ENCODE data around the gene FDXACB1. TPM values are rescaled to one million over a fixed set of nuclear protein-coding genes. Genes with fewer than 3 reads are reported as not detected.

Gene FDXACB1, protein sequence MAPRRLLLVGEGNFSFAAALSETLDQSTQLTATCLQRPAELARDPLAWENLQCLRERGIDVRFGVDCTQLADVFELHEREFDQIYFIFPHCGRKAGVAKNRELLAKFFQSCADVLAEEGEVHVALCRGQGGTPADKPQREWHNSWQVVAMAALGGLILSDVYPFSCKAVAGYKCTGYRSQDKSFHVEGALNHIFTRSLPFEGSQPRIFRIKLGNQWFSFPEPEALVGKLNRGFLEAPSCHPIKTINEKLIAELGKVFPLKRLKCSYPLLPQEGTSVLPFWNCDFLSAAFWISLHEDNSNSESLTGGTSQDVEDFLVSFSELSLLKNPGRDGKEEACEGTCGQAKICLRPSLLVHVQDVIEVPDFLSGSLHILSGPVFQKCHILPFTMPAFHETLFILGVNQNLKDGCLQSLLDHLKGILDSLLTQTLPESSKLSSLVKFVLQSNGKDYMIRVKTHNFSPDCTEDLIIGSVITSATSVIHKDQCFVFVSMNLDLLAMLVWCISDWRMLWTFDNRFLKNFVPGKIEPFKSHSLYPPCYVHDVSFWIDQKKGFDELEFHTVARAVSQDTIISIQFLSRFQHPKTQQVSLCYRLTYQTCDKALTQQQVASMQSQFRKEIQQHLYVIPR
- 1.6 TPM for polyA plus RNA-seq (2013, experiment 1 of 2)
- polyA plus RNA-seq (2013, experiment 2 of 2): 1.6 TPM

DNA sequence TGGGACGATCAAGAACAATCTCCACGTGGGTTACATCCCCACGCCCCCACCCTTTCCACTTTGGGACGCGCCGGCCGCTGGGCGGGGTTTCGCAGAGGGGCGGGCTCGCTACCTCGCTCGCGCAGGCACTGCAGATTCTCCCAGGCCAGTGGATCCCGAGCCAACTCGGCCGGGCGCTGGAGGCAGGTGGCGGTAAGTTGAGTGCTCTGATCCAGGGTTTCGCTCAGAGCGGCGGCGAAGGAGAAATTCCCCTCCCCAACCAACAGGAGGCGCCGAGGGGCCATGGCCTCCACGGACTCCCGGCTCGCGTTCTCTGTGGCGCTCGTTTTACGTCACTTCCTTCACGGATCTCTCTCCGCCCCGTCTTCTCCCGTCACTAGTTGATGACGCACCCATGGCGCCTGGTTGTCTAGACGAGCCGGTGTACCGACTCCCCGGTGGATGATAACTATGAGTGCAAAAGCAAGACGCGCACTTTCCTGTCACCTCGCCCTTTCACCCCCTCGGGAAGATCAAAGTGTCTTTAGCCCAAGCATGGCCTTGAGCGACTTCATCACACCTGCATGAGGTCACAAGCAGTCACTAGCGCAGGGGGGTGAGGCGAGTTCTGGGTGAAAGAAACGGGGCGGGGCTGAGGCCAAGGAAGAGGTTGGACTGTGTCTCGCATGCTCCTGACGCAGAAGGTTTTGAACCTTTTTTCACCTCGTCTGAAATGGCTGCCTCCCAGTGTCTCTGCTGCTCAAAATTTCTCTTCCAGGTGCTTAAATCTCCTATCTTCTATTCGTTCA, at the start of gene FDXACB1, which contains the start of gene CFAP68:
Gene FDXACB1, minus strand, starts transcription at position 317 of the 788 bp plus-strand sequence. Its CDS starts 33 bp downstream, at position 284.
Gene CFAP68, plus strand, starts transcription at position 693 of the 788 bp plus-strand sequence. Its CDS starts 20 bp downstream, at position 713.
- Histone ChIP-seq H3K4ac (ENCODE audit: low read depth, low read length) (peak within 1 kb of the TSS; percentile 48), H3K79me1 (ENCODE audit: low read length) (no peaks in the 10 kb centered on the region), H4K5ac (ENCODE audit: low read length) (peak within 1 kb of the TSS; percentile 47), H2BK120ac (ENCODE audit: low read depth, low read length) (no peak within 1 kb of the TSS), H3K27ac (ENCODE audit: low read depth, low read length) (peak within 1 kb of the TSS; percentile 46), H3K23ac (ENCODE audit: low read length) (no peak within 1 kb of the TSS), H3K18ac (ENCODE audit: low read length) (peak within 1 kb of the TSS; percentile 57), H3K4me1 (ENCODE audit: control insufficient read depth, low read depth, low read length) (peaks cover 2% of the 10 kb centered on the region), H2BK15ac (replicated peaks; ENCODE audit: low read depth) (no peak within 1 kb of the TSS), H2AK5ac (ENCODE audit: low read length) (no peak within 1 kb of the TSS), H3K36me3 (ENCODE audit: control insufficient read depth, insufficient read depth, low read length) (no peaks in the 10 kb centered on the region), H3K56ac (ENCODE audit: low read length) (peak within 1 kb of the TSS; percentile 88), H3K4me2 (ENCODE audit: low read length) (peak within 1 kb of the TSS; percentile 95), H3K79me2 (ENCODE audit: control insufficient read depth, insufficient read depth, low read length) (no peaks in the 10 kb centered on the region), H3K27me3 (ENCODE audit: insufficient read depth, low read length, poor library complexity) (no peaks in the 10 kb centered on the region), H2BK5ac (ENCODE audit: low read length) (peak within 1 kb of the TSS; percentile 83), H4K8ac (ENCODE audit: low read depth, low read length) (peak within 1 kb of the TSS; percentile 58), H3K4me3 (ENCODE audit: low read length) (peak within 1 kb of the TSS; percentile 84), H3K9ac (ENCODE audit: low read length) (peak within 1 kb of the TSS; percentile 85)
- no CpG with 5 or more reads among the region's 55 CpGs for WGBS (ENCODE audit: extremely low coverage, insufficient coverage, low lambda C conversion rate)
- DNase-seq: peak; percentile 99

DNA sequence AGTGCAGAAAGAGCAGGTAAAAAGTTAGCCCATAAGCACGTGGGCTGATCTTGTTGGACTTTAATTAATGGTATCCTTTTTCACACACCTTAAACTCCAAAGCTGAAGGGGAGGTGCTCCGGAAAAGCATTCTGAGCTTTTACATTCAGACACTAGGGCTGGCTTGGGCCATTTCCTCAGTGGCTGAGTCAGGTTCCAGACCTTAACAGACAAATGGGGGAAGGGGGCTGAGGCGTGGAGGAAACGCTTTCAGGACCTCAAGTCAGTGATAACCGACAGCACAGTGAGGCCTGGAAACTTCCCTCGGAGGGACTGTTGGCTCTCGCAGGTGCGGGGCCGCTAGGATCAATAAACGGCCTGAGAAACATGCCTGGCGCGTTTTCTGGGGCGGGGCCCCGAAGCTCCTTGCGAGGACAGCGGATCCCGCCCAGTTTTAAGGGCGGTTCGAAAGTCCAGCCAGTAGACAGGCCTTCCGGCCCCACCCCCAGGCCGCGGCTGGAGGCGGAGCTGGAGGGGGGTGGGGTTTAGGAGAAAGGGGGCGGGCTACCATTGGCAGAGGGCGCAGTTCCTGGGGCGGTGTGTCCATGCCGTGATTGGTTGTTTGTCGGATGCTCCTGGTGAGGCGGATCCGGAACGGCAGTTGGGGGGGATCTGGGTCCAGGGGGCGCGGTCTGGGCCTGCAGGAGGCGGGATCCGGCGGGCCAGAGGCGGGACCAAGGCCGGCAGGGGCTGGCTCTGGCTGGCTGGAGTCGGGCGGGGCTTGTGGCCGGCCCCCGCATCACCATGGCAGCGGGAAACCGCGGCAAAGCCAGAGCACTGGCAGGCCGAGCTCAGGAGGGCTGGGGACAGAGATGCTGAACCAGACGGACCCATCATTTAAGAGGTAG, 47.8 kb upstream of the FDXACB1 start:
- no CpG with 5 or more reads among the region's 47 CpGs for WGBS (ENCODE audit: extremely low coverage, insufficient coverage, low lambda C conversion rate)
- Histone ChIP-seq H2BK120ac (ENCODE audit: low read depth, low read length) (no peak overlapping the region), H4K8ac (ENCODE audit: low read depth, low read length) (peak overlapping the region; percentile 14), H3K4me1 (ENCODE audit: control insufficient read depth, low read depth, low read length) (peaks cover 2% of the 10 kb centered on the region), H3K4me3 (ENCODE audit: low read length) (peak overlapping the region; percentile 13), H2BK15ac (replicated peaks; ENCODE audit: low read depth) (no peak overlapping the region), H3K27ac (ENCODE audit: low read depth, low read length) (no peak overlapping the region), H3K27me3 (ENCODE audit: insufficient read depth, low read length, poor library complexity) (no peaks in the 10 kb centered on the region), H2AK5ac (ENCODE audit: low read length) (no peak overlapping the region), H3K4ac (ENCODE audit: low read depth, low read length) (peak overlapping the region; percentile 60), H3K36me3 (ENCODE audit: control insufficient read depth, insufficient read depth, low read length) (no peaks in the 10 kb centered on the region), H3K56ac (ENCODE audit: low read length) (peak overlapping the region; percentile 77), H3K9ac (ENCODE audit: low read length) (peak overlapping the region; percentile 62), H3K79me2 (ENCODE audit: control insufficient read depth, insufficient read depth, low read length) (no peaks in the 10 kb centered on the region), H3K4me2 (ENCODE audit: low read length) (peak overlapping the region; percentile 67), H2BK5ac (ENCODE audit: low read length) (no peak overlapping the region), H3K79me1 (ENCODE audit: low read length) (no peaks in the 10 kb centered on the region), H3K18ac (ENCODE audit: low read length) (no peak overlapping the region), H3K23ac (ENCODE audit: low read length) (no peak overlapping the region), H4K5ac (ENCODE audit: low read length) (no peak overlapping the region)
- peak; percentile 99 for DNase-seq

DNA sequence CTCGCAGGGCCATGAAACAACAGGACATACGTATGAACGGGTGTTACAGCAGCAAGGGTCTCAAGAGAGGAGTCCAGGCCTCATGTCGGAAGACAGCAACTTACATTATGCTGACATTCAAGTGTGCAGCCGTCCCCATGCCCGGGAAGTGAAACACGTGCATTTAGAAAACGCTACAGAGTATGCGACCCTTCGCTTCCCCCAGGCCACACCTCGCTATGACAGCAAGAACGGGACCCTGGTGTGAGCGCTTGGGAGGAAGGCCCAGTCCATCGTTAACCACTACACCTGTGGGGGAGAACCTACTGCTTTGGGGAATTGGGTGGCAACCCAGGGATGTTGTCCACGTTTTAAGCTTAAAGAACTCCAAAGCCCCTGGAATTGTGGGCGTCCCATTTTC, 47.0 kb upstream of the FDXACB1 start:
- Histone ChIP-seq H3K4ac (ENCODE audit: low read depth, low read length) (no peak overlapping the region), H3K9ac (ENCODE audit: low read length) (no peak overlapping the region), H2BK15ac (replicated peaks; ENCODE audit: low read depth) (no peak overlapping the region), H2BK120ac (ENCODE audit: low read depth, low read length) (no peak overlapping the region), H3K56ac (ENCODE audit: low read length) (peak overlapping the region; percentile 77), H3K36me3 (ENCODE audit: control insufficient read depth, insufficient read depth, low read length) (no peaks in the 10 kb centered on the region), H2AK5ac (ENCODE audit: low read length) (no peak overlapping the region), H3K4me2 (ENCODE audit: low read length) (no peak overlapping the region), H3K79me2 (ENCODE audit: control insufficient read depth, insufficient read depth, low read length) (no peaks in the 10 kb centered on the region), H4K8ac (ENCODE audit: low read depth, low read length) (peak overlapping the region; percentile 14), H2BK5ac (ENCODE audit: low read length) (no peak overlapping the region), H3K27me3 (ENCODE audit: insufficient read depth, low read length, poor library complexity) (no peaks in the 10 kb centered on the region), H3K18ac (ENCODE audit: low read length) (no peak overlapping the region), H3K27ac (ENCODE audit: low read depth, low read length) (no peak overlapping the region), H3K79me1 (ENCODE audit: low read length) (no peaks in the 10 kb centered on the region), H3K23ac (ENCODE audit: low read length) (no peak overlapping the region), H3K4me1 (ENCODE audit: control insufficient read depth, low read depth, low read length) (peaks cover 2% of the 10 kb centered on the region), H3K4me3 (ENCODE audit: low read length) (no peak overlapping the region), H4K5ac (ENCODE audit: low read length) (no peak overlapping the region)
- no CpG with 5 or more reads among the region's 16 CpGs for WGBS (ENCODE audit: extremely low coverage, insufficient coverage, low lambda C conversion rate)
- DNase-seq: no peak

DNA sequence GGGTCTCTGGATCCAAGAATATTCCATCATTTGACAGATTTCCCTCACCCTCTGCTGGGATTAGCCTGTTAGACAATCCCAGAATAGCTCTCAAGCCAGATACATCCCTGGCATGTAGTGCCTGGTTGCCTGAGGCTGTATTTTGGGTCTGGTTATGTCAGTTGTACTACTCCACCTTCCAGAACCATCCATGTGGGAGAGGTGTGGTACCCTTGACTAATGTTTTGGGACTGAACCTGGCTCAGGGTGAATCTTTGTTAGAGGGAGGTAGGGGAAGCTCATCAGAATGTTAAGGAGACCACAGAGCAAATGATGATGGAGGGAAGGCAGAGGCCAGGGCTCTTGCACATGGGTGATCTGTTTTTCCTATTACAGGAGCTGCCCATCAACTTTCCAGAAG, 45.0 kb upstream of the FDXACB1 start:
- no peak overlapping the region for H3K4me3 ChIP-seq (ENCODE audit: low read length)
- no peaks in the 10 kb centered on the region for H3K27me3 ChIP-seq (ENCODE audit: insufficient read depth, low read length, poor library complexity)

DNA sequence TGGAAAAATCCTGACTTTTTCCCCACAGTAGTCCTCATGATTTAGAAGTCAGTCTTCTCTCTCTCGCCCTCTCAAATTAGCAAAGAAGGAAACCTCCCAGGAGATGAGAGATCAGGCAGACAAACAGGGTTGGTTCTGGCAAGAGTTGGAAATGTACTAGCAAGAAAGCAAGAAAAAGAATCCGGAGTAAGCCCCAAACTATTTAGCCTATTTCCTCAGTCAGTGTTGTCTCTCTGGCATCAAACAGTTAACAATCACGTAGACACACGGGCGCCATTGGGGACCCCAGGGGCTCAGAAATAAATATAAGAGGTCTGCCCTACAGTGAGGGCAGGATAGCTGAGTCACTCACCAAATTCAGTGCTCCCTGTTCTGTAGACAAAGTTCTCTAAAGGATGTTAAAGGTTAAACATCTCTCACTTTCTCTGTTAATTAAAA, 44.4 kb upstream of the FDXACB1 start:
- Histone ChIP-seq H3K79me1 (ENCODE audit: low read length) (no peaks in the 10 kb centered on the region), H4K8ac (ENCODE audit: low read depth, low read length) (peak overlapping the region; percentile 15), H4K5ac (ENCODE audit: low read length) (no peak overlapping the region), H3K56ac (ENCODE audit: low read length) (no peak overlapping the region), H3K4me1 (ENCODE audit: control insufficient read depth, low read depth, low read length) (peaks cover 2% of the 10 kb centered on the region), H3K79me2 (ENCODE audit: control insufficient read depth, insufficient read depth, low read length) (no peaks in the 10 kb centered on the region), H3K4me2 (ENCODE audit: low read length) (no peak overlapping the region), H3K27ac (ENCODE audit: low read depth, low read length) (no peak overlapping the region), H2AK5ac (ENCODE audit: low read length) (no peak overlapping the region), H3K9ac (ENCODE audit: low read length) (no peak overlapping the region), H3K23ac (ENCODE audit: low read length) (no peak overlapping the region), H2BK120ac (ENCODE audit: low read depth, low read length) (no peak overlapping the region), H2BK5ac (ENCODE audit: low read length) (no peak overlapping the region), H2BK15ac (replicated peaks; ENCODE audit: low read depth) (no peak overlapping the region), H3K27me3 (ENCODE audit: insufficient read depth, low read length, poor library complexity) (no peaks in the 10 kb centered on the region), H3K4ac (ENCODE audit: low read depth, low read length) (peak overlapping the region; percentile 22), H3K18ac (ENCODE audit: low read length) (no peak overlapping the region), H3K4me3 (ENCODE audit: low read length) (no peak overlapping the region), H3K36me3 (ENCODE audit: control insufficient read depth, insufficient read depth, low read length) (no peaks in the 10 kb centered on the region)
- WGBS (ENCODE audit: extremely low coverage, insufficient coverage, low lambda C conversion rate): no CpG with 5 or more reads among the region's 5 CpGs
- peak; percentile 49 for DNase-seq

More for the DNA sequence above, 45.0 kb upstream of the FDXACB1 start:
- Histone ChIP-seq H3K4ac (ENCODE audit: low read depth, low read length) (peak overlapping the region; percentile 22), H2AK5ac (ENCODE audit: low read length) (no peak overlapping the region), H3K18ac (ENCODE audit: low read length) (no peak overlapping the region), H3K79me1 (ENCODE audit: low read length) (no peaks in the 10 kb centered on the region), H3K23ac (ENCODE audit: low read length) (no peak overlapping the region), H4K8ac (ENCODE audit: low read depth, low read length) (peak overlapping the region; percentile 8), H3K4me2 (ENCODE audit: low read length) (no peak overlapping the region), H2BK15ac (replicated peaks; ENCODE audit: low read depth) (no peak overlapping the region), H3K79me2 (ENCODE audit: control insufficient read depth, insufficient read depth, low read length) (no peaks in the 10 kb centered on the region), H3K9ac (ENCODE audit: low read length) (no peak overlapping the region), H3K56ac (ENCODE audit: low read length) (peak overlapping the region; percentile 59), H3K4me1 (ENCODE audit: control insufficient read depth, low read depth, low read length) (peaks cover 2% of the 10 kb centered on the region), H2BK5ac (ENCODE audit: low read length) (no peak overlapping the region), H3K27ac (ENCODE audit: low read depth, low read length) (no peak overlapping the region), H3K36me3 (ENCODE audit: control insufficient read depth, insufficient read depth, low read length) (no peaks in the 10 kb centered on the region), H4K5ac (ENCODE audit: low read length) (no peak overlapping the region), H2BK120ac (ENCODE audit: low read depth, low read length) (no peak overlapping the region)
- DNase-seq: no peak
